ENCODE measurements around the gene RAB27A.

- TF ChIP-seq CTCF (IDR thresholded peaks at IDR 0.05) (no peak), REST (IDR thresholded peaks at IDR 0.05; ENCODE audit: insufficient read depth in 1 of 2, low read depth in 2 of 2, low read length in 1 of 2) (no peak), TCF7L2 (IDR thresholded peaks at IDR 0.05; ENCODE audit: low read depth, low read length) (no peak), POLR2AphosphoS5 (IDR thresholded peaks at IDR 0.05; ENCODE audit: low read depth, low read length) (no peak)
Observed at GRCh38 chr15:55334997-55335396, 45.4 kb upstream of the RAB27A start.
